Panc1 (cell line): ENCODE results near the gene SH2B2. TPM values are rescaled to one million over a fixed set of nuclear protein-coding genes. Genes with fewer than 3 reads are reported as not detected.

ENCODE experiments used
- ATAC-seq: fragments of 200-7000 bp; cut with Tn5 transposase; 2 replicates; pipeline ENCODE4 v1.9.1; 2020; ENCODE audit warnings: mild to moderate bottlenecking, moderate library complexity
- BruUV-seq: library from RNA; stranded (reverse); fragments of 400-500 nt; replicated peaks from 2 replicates; lab custom pipeline; 2021; lab: Mats Ljungman, UMichigan
- CTCF ChIA-PET: fragments of 300-600 bp; sonication (Branson Sonifier 250); formaldehyde crosslinking; loops from one replicate; lab custom pipeline; 2022; ENCODE audit warnings: antibody characterized with exemption; lab: Charles Lee
- POLR2A ChIA-PET: fragments of 300-600 bp; sonication (Branson Sonifier 250); formaldehyde crosslinking; loops from one replicate; lab custom pipeline; 2022; ENCODE audit warnings: antibody characterized with exemption; lab: Charles Lee
- DNase-seq: peaks from one replicate; pipeline ENCODE4 v3.0.0-alpha.2; 2010; ENCODE audit warnings: low read depth, low spot score
- H3K27ac ChIP-seq: 2 replicates; pipeline ENCODE4 v1.5.1; 2011; ENCODE audit warnings: mild to moderate bottlenecking, low read length, inconsistent platforms
- H3K27me3 ChIP-seq: fragments of 200-500 bp; sonication (Bioruptor generic); 2 replicates; pipeline ENCODE4 v1.6.0; 2014; ENCODE audit warnings: low read length, inconsistent platforms; ENCODE audit not compliant: control insufficient read depth, insufficient read depth
- H3K36me3 ChIP-seq: fragments of 200-500 bp; sonication (Bioruptor generic); 2 replicates; pipeline ENCODE4 v1.5.1; 2014; ENCODE audit warnings: inconsistent platforms, mild to moderate bottlenecking, low read length, moderate library complexity; ENCODE audit not compliant: control insufficient read depth, insufficient read depth
- H3K4me1 ChIP-seq: 2 replicates; pipeline ENCODE4 v1.5.1; 2011; ENCODE audit warnings: inconsistent platforms, mild to moderate bottlenecking, low read length, moderate library complexity; ENCODE audit not compliant: control insufficient read depth, insufficient read depth
- H3K4me3 ChIP-seq, 2 experiments: 2 replicates each; pipeline ENCODE4 v1.5.1; 2011 to 2012; ENCODE audit warnings: low read depth in 2 of 2, low read length in 2 of 2, mild to moderate bottlenecking in 2 of 2, inconsistent platforms in 1 of 2, moderate library complexity in 1 of 2
- H3K9me3 ChIP-seq: fragments of 200-500 bp; sonication (Bioruptor generic); 2 replicates; pipeline ENCODE4 v1.5.1; 2014; ENCODE audit warnings: low read depth, mild to moderate bottlenecking, inconsistent platforms, low read length, moderate library complexity; ENCODE audit not compliant: control insufficient read depth, insufficient read depth
- CTCF ChIP-seq: fragments of 450-650 bp; IDR thresholded peaks from 2 replicates; pipeline ENCODE4 v1.5.1; 2017; ENCODE audit warnings: mild to moderate bottlenecking
- POLR2AphosphoS5 ChIP-seq: IDR thresholded peaks from 2 replicates; pipeline ENCODE4 v1.6.1; 2012; ENCODE audit warnings: mild to moderate bottlenecking, low read depth, low read length, moderate library complexity
- SIN3A ChIP-seq: IDR thresholded peaks from 2 replicates; pipeline ENCODE4 v1.6.1; 2012; ENCODE audit warnings: low read depth, mild to moderate bottlenecking, low read length, moderate library complexity, borderline replicate concordance; ENCODE audit not compliant: insufficient read depth
- TCF7L2 ChIP-seq: IDR thresholded peaks from 2 replicates; pipeline ENCODE4 v1.6.1; 2011; ENCODE audit warnings: mild to moderate bottlenecking, low read depth, low read length, inconsistent platforms
- in situ Hi-C: cut with HindIII; loops from 2 replicates; pipeline ENCODE4 v1.10.0; 2016; ENCODE audit warnings: low sequenced_read_pairs, low pct_unique_long_range_greater_than_20kb
- intact Hi-C: fragments of 100-400 bp; cut with micrococcal nuclease; formaldehyde crosslinking; loops from one replicate; pipeline ENCODE4 v1.10.0; 2022; ENCODE audit not compliant: unreplicated experiment
- total RNA-seq: library from RNA; stranded (reverse); gene quantifications from one replicate; pipeline ENCODE4 v1.2.1, GENCODE V29; 2021; ENCODE audit not compliant: unreplicated experiment
- TF ChIP-seq, protein P1 (sequence below), 2 experiments: IDR thresholded peaks; 2 replicates each; pipeline ENCODE4 v1.6.1; 2011 to 2012; ENCODE audit warnings: low read depth in 2 of 2, control low read depth in 1 of 2, low read length in 1 of 2, mild to moderate bottlenecking in 1 of 2, moderate library complexity in 1 of 2; ENCODE audit not compliant: insufficient read depth in 1 of 2

Gene SH2B2
- total RNA-seq, 1 experiment from 2014 or later, result 2.8 TPM

GRCh38 chr7:102289057-102289456 lies 2.4 kb downstream of the SH2B2 start:
- in situ Hi-C loops, result loop anchor here (10.0 kb wide), 1 partner anchor 126 kb away; no protein-coding TSS in a partner anchor

GRCh38 chr7:102291056-102291915 lies 4.6 kb downstream of the SH2B2 start:
- no peaks in the 10 kb centered on the region for H3K27me3 ChIP-seq
- DNase-seq (no peak), ATAC-seq (no peak)
- no peaks in the 10 kb centered on the region for H3K36me3 ChIP-seq
- no TSS peak for BruUV-seq
- H3K9me3 ChIP-seq, result no peaks in the 10 kb centered on the region
- ChIA-PET CTCF (no interaction called here), POLR2A (no interaction called here)
- H3K4me1 ChIP-seq, result no peaks in the 10 kb centered on the region
- no peak for TF ChIP-seq CTCF
- TF ChIP-seq, protein P1, sequence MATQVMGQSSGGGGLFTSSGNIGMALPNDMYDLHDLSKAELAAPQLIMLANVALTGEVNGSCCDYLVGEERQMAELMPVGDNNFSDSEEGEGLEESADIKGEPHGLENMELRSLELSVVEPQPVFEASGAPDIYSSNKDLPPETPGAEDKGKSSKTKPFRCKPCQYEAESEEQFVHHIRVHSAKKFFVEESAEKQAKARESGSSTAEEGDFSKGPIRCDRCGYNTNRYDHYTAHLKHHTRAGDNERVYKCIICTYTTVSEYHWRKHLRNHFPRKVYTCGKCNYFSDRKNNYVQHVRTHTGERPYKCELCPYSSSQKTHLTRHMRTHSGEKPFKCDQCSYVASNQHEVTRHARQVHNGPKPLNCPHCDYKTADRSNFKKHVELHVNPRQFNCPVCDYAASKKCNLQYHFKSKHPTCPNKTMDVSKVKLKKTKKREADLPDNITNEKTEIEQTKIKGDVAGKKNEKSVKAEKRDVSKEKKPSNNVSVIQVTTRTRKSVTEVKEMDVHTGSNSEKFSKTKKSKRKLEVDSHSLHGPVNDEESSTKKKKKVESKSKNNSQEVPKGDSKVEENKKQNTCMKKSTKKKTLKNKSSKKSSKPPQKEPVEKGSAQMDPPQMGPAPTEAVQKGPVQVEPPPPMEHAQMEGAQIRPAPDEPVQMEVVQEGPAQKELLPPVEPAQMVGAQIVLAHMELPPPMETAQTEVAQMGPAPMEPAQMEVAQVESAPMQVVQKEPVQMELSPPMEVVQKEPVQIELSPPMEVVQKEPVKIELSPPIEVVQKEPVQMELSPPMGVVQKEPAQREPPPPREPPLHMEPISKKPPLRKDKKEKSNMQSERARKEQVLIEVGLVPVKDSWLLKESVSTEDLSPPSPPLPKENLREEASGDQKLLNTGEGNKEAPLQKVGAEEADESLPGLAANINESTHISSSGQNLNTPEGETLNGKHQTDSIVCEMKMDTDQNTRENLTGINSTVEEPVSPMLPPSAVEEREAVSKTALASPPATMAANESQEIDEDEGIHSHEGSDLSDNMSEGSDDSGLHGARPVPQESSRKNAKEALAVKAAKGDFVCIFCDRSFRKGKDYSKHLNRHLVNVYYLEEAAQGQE (IDR thresholded peaks at IDR 0.05; ENCODE audit: insufficient read depth in 1 of 2, low read depth in 2 of 2, low read length in 1 of 2), result no peak
- TF ChIP-seq POLR2AphosphoS5, result no peak
- no peak for TF ChIP-seq SIN3A
- no peak for TF ChIP-seq TCF7L2
- no peak overlapping the region for H3K4me3 ChIP-seq
- in situ Hi-C loops, result no loop called here
- intact Hi-C loops, result no loop called here
- no peak overlapping the region for H3K27ac ChIP-seq

More at GRCh38 chr7:102289057-102289456, 2.4 kb downstream of the SH2B2 start:
- H3K36me3 ChIP-seq, result no peaks in the 10 kb centered on the region
- intact Hi-C loops, result no loop called here
- DNase-seq (no peak), ATAC-seq (no peak)
- ChIA-PET POLR2A (no interaction called here), CTCF (no interaction called here)
- no peak overlapping the region for H3K27ac ChIP-seq
- no TSS peak for BruUV-seq
- no peaks in the 10 kb centered on the region for H3K4me1 ChIP-seq
- H3K27me3 ChIP-seq, result no peaks in the 10 kb centered on the region
- no peak overlapping the region for H3K4me3 ChIP-seq
- no peaks in the 10 kb centered on the region for H3K9me3 ChIP-seq
- TF ChIP-seq POLR2AphosphoS5, result no peak
- TF ChIP-seq, protein P1 (IDR thresholded peaks at IDR 0.05; ENCODE audit: insufficient read depth in 1 of 2, low read depth in 2 of 2, low read length in 1 of 2), result peak in 1 of 2 experiments; percentile 25; a peak in 1 of 4 replicates
